Measurements from ENCODE around the gene UGT1A10.

UGT1A10 gene

GRCh38 chr2:233674995-233675394, 38.7 kb downstream of the UGT1A10 start:
- WGBS, 2 experiments (ENCODE audit: insufficient coverage in 2 of 2): 62 to 86% methylated on average over 1 to 3 of the region's 4 CpGs
- Histone ChIP-seq H3K9me3 (ENCODE audit: control insufficient read depth, low read length) (no peaks in the 10 kb centered on the region), H3K36me3 (ENCODE audit: control insufficient read depth, insufficient read depth, low read length) (no peaks in the 10 kb centered on the region), H3K4me3 (ENCODE audit: extremely low read depth, insufficient read depth, low read length, poor library complexity, severe bottlenecking) (no peak overlapping the region), H3K27ac (ENCODE audit: low read depth, low read length, severe bottlenecking) (no peak overlapping the region), H3K4me1 (ENCODE audit: control insufficient read depth, insufficient read depth, low read length, poor library complexity, severe bottlenecking) (no peaks in the 10 kb centered on the region)

DNA sequence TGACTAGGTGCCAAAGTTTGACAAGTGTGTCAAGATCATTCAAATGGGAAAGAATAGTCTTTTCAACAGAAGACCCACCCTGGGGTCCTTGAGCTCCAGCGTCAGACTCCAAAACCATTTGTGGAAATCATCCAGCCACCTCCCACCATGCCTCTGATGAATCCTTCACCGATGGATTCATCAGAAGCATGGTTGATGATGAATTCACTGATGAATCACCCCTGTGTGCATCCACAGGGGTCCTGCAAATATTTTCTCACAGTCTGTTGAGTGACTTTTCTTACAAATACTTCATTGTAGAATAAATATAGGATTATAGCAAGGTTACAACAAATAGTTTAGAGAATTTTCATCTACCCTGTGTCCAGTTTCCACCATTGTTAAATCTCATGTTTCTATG, 39.8 kb downstream of the UGT1A10 start:
- Histone ChIP-seq H3K9me3 (ENCODE audit: control insufficient read depth, low read length) (no peaks in the 10 kb centered on the region), H3K4me3 (ENCODE audit: extremely low read depth, insufficient read depth, low read length, poor library complexity, severe bottlenecking) (no peak overlapping the region), H3K36me3 (ENCODE audit: control insufficient read depth, insufficient read depth, low read length) (no peaks in the 10 kb centered on the region), H3K4me1 (ENCODE audit: control insufficient read depth, insufficient read depth, low read length, poor library complexity, severe bottlenecking) (no peaks in the 10 kb centered on the region), H3K27ac (ENCODE audit: low read depth, low read length, severe bottlenecking) (no peak overlapping the region)
- WGBS, 2 experiments (ENCODE audit: insufficient coverage in 2 of 2): 83 to 94% methylated on average over 1 to 2 of the region's 2 CpGs

GRCh38 chr2:233679196-233679595, 42.9 kb downstream of the UGT1A10 start:
- Histone ChIP-seq H3K27ac (ENCODE audit: low read depth, low read length, severe bottlenecking) (no peak overlapping the region), H3K36me3 (ENCODE audit: control insufficient read depth, insufficient read depth, low read length) (no peaks in the 10 kb centered on the region), H3K9me3 (ENCODE audit: control insufficient read depth, low read length) (no peaks in the 10 kb centered on the region), H3K4me1 (ENCODE audit: control insufficient read depth, insufficient read depth, low read length, poor library complexity, severe bottlenecking) (no peaks in the 10 kb centered on the region), H3K4me3 (ENCODE audit: extremely low read depth, insufficient read depth, low read length, poor library complexity, severe bottlenecking) (no peak overlapping the region)
- WGBS, 2 experiments (ENCODE audit: insufficient coverage in 2 of 2): 83 to 90% methylated on average over 3 to 4 of the region's 4 CpGs

DNA sequence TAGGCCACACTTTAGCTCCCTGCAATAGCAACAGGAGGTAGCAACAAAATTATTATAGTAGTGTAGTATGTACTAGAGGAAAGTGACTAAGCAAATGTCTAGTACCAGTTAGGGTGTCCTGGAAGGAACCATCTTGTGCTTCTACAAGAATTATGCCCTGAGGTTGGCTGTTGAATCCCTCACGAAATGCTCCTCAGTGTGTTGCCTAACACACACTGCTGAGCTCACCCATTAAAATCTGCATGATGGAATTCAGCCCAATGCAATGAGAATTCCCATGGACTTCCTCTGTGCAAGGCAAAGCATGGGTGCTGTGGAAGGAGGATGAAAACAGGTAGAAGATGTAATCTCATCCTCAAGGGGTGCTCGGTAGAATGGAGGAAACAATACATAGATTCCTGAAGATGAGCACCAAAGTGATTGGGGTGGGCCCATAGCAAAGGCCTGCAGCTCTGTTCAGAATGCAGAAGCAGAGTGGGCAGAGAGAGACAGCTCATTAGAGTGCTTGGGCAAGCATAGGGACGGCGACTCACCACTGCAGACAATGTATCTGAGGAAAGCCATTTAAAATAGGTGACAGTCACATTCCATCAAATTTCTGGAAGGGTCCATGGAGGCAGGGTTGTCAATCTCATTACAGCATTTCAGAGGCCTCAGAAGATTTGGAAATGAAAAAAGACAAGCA, 44.3 kb downstream of the UGT1A10 start:
- H3K36me3 ChIP-seq (ENCODE audit: control insufficient read depth, insufficient read depth, low read length): no peaks in the 10 kb centered on the region
- H3K9me3 ChIP-seq (ENCODE audit: control insufficient read depth, low read length): no peaks in the 10 kb centered on the region
- H3K4me1 ChIP-seq (ENCODE audit: control insufficient read depth, insufficient read depth, low read length, poor library complexity, severe bottlenecking): no peaks in the 10 kb centered on the region
- no peak overlapping the region for H3K4me3 ChIP-seq (ENCODE audit: extremely low read depth, insufficient read depth, low read length, poor library complexity, severe bottlenecking)
- no peak overlapping the region for H3K27ac ChIP-seq (ENCODE audit: low read depth, low read length, severe bottlenecking)
- 66 to 88% methylated on average over 3 of the region's 4 CpGs for WGBS, 2 experiments (ENCODE audit: insufficient coverage in 2 of 2)

- Histone ChIP-seq H3K4me3 (ENCODE audit: extremely low read depth, insufficient read depth, low read length, poor library complexity, severe bottlenecking) (no peak within 1 kb of the TSS), H3K36me3 (ENCODE audit: control insufficient read depth, insufficient read depth, low read length) (no peaks in the 10 kb centered on the region)
- WGBS, 2 experiments (ENCODE audit: insufficient coverage in 2 of 2): 80 to 90% methylated on average over 1 to 2 of the region's 5 CpGs
Observed at GRCh38 chr2:233681521-233682099, 45.4 kb downstream of the UGT1A10 start, which contains the start of gene UGT1A7. TSS of gene UGT1A7 (plus strand) at chr2:233681901. CDS start at chr2:233681938, 37 bp downstream.

DNA sequence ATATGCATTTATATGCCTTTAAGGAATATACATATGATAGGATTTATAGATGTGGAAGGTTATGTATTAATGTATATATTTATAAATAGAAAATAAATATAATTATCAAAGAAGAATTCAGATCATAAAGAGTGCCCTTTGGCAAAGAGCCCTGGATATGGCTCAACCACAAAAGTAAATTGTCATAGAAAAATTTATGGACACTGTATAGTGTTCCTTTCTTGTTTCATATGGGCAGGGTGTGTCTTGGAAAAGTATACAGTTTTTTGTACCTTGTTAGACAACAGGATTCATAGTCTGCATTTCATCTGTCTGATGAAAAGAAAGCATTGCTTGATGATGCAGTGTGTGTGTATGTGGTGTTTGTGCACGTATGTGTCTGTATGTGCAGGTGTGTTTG, 48.4 kb downstream of the UGT1A10 start:
- H3K9me3 ChIP-seq (ENCODE audit: control insufficient read depth, low read length): no peaks in the 10 kb centered on the region
- H3K4me3 ChIP-seq (ENCODE audit: extremely low read depth, insufficient read depth, low read length, poor library complexity, severe bottlenecking): no peak overlapping the region
- H3K36me3 ChIP-seq (ENCODE audit: control insufficient read depth, insufficient read depth, low read length): no peaks in the 10 kb centered on the region
- no peaks in the 10 kb centered on the region for H3K4me1 ChIP-seq (ENCODE audit: control insufficient read depth, insufficient read depth, low read length, poor library complexity, severe bottlenecking)
- H3K27ac ChIP-seq (ENCODE audit: low read depth, low read length, severe bottlenecking): no peak overlapping the region
- 100% methylated on average over 1 of the region's 1 CpG; no CpG with 5 or more reads in 1 of the 2 experiments for WGBS, 2 experiments (ENCODE audit: insufficient coverage in 2 of 2)

More at GRCh38 chr2:233681521-233682099, 45.4 kb downstream of the UGT1A10 start, which contains the start of gene UGT1A7:
- Histone ChIP-seq H3K27ac (ENCODE audit: low read depth, low read length, severe bottlenecking) (no peak within 1 kb of the TSS), H3K4me1 (ENCODE audit: control insufficient read depth, insufficient read depth, low read length, poor library complexity, severe bottlenecking) (no peaks in the 10 kb centered on the region), H3K9me3 (ENCODE audit: control insufficient read depth, low read length) (no peaks in the 10 kb centered on the region)

DNA sequence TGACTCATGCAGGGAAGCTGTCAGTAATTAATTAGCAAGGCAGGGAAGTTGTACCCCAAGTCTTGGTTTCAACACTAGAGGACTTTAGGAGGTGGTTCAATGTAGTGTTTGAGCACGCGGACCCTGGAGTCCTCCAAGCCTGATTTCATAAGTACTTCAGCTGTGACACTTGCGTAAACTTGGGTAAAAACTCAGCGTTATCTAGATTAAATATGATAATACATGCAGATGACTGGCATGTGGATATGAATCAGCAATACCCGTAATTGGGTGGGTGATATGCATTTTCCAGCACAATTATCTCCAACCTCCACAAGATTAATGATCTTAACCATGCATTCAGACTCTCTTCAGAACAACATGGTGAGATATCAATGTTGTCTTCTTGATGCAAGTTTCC, 50.7 kb downstream of the UGT1A10 start:
- Histone ChIP-seq H3K4me3 (ENCODE audit: extremely low read depth, insufficient read depth, low read length, poor library complexity, severe bottlenecking) (no peak overlapping the region), H3K4me1 (ENCODE audit: control insufficient read depth, insufficient read depth, low read length, poor library complexity, severe bottlenecking) (no peaks in the 10 kb centered on the region), H3K27ac (ENCODE audit: low read depth, low read length, severe bottlenecking) (no peak overlapping the region), H3K9me3 (ENCODE audit: control insufficient read depth, low read length) (no peaks in the 10 kb centered on the region), H3K36me3 (ENCODE audit: control insufficient read depth, insufficient read depth, low read length) (no peaks in the 10 kb centered on the region)
- WGBS, 2 experiments (ENCODE audit: insufficient coverage in 2 of 2): 79 to 81% methylated on average over 2 to 3 of the region's 5 CpGs

DNA sequence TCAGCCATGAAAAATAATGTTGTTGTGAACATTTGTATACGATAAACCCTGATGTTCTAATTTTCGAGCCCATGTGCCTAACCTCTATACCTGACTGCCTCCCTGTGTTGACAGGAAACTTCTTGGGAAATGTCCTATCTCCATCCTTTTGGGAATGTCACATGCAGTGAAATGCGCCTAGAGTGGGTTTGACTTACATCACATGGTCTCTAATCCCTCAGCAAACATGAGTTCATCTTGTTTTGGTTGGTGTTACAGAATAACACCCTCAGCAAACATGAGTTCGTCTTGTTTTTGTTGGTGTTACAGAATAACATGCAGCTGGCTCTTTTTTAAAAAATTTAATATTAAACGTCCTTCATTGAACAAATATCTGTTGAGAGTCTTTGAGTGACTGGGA, 52.1 kb downstream of the UGT1A10 start:
- Histone ChIP-seq H3K9me3 (ENCODE audit: control insufficient read depth, low read length) (no peaks in the 10 kb centered on the region), H3K27ac (ENCODE audit: low read depth, low read length, severe bottlenecking) (no peak overlapping the region), H3K4me3 (ENCODE audit: extremely low read depth, insufficient read depth, low read length, poor library complexity, severe bottlenecking) (no peak overlapping the region), H3K36me3 (ENCODE audit: control insufficient read depth, insufficient read depth, low read length) (no peaks in the 10 kb centered on the region), H3K4me1 (ENCODE audit: control insufficient read depth, insufficient read depth, low read length, poor library complexity, severe bottlenecking) (no peaks in the 10 kb centered on the region)
- 78 to 100% methylated on average over 2 to 3 of the region's 5 CpGs for WGBS, 2 experiments (ENCODE audit: insufficient coverage in 2 of 2)

- H3K27ac ChIP-seq (ENCODE audit: low read depth, low read length, severe bottlenecking): no peak overlapping the region
- no peaks in the 10 kb centered on the region for H3K9me3 ChIP-seq (ENCODE audit: control insufficient read depth, low read length)
- H3K4me1 ChIP-seq (ENCODE audit: control insufficient read depth, insufficient read depth, low read length, poor library complexity, severe bottlenecking): no peaks in the 10 kb centered on the region
- H3K36me3 ChIP-seq (ENCODE audit: control insufficient read depth, insufficient read depth, low read length): no peaks in the 10 kb centered on the region
- H3K4me3 ChIP-seq (ENCODE audit: extremely low read depth, insufficient read depth, low read length, poor library complexity, severe bottlenecking): no peak overlapping the region
Observed at GRCh38 chr2:233689031-233689430, 52.8 kb downstream of the UGT1A10 start.

- Histone ChIP-seq H3K9me3 (ENCODE audit: control insufficient read depth, low read length) (no peaks in the 10 kb centered on the region), H3K4me1 (ENCODE audit: control insufficient read depth, insufficient read depth, low read length, poor library complexity, severe bottlenecking) (no peaks in the 10 kb centered on the region), H3K27ac (ENCODE audit: low read depth, low read length, severe bottlenecking) (no peak overlapping the region), H3K4me3 (ENCODE audit: extremely low read depth, insufficient read depth, low read length, poor library complexity, severe bottlenecking) (no peak overlapping the region), H3K36me3 (ENCODE audit: control insufficient read depth, insufficient read depth, low read length) (no peaks in the 10 kb centered on the region)
- WGBS, 2 experiments (ENCODE audit: insufficient coverage in 2 of 2): 54 to 60% methylated on average over 1 to 2 of the region's 3 CpGs
Observed at GRCh38 chr2:233689501-233689900, 53.3 kb downstream of the UGT1A10 start.

- Histone ChIP-seq H3K9me3 (ENCODE audit: control insufficient read depth, low read length) (no peaks in the 10 kb centered on the region), H3K27ac (ENCODE audit: low read depth, low read length, severe bottlenecking) (no peak overlapping the region), H3K36me3 (ENCODE audit: control insufficient read depth, insufficient read depth, low read length) (no peaks in the 10 kb centered on the region), H3K4me3 (ENCODE audit: extremely low read depth, insufficient read depth, low read length, poor library complexity, severe bottlenecking) (no peak overlapping the region), H3K4me1 (ENCODE audit: control insufficient read depth, insufficient read depth, low read length, poor library complexity, severe bottlenecking) (no peaks in the 10 kb centered on the region)
- WGBS, 2 experiments (ENCODE audit: insufficient coverage in 2 of 2): 60 to 71% methylated on average over 1 of the region's 4 CpGs
Observed at GRCh38 chr2:233690444-233690843, 54.2 kb downstream of the UGT1A10 start.
